CD4-positive, alpha-beta T cell (primary cell): ENCODE results near the gene TMEM132C. TPM values are rescaled to one million over a fixed set of nuclear protein-coding genes. Genes with fewer than 3 reads are reported as not detected.

Source experiments
- ATAC-seq: fragments of 200-7000 bp; cut with Tn5 transposase; one replicate; pipeline ENCODE4 v1.10.0; 2022; ENCODE audit warnings: mild to moderate bottlenecking; ENCODE audit not compliant: poor library complexity
- CTCF ChIA-PET: fragments of 350-600 bp; sonication (Branson Sonifier 250); formaldehyde crosslinking; loops from one replicate; lab custom pipeline; 2021; ENCODE audit warnings: antibody characterized with exemption, inconsistent platforms; lab: Charles Lee
- POLR2A ChIA-PET: fragments of 350-600 bp; sonication (Branson Sonifier 250); formaldehyde crosslinking; loops from one replicate; lab custom pipeline; 2021; ENCODE audit warnings: antibody characterized with exemption, inconsistent platforms; lab: Charles Lee
- DNase-seq, 14 experiments: peaks; one replicate each; pipeline ENCODE4 v3.0.0-alpha.2; 2013 to 2020; ENCODE audit warnings: mixed read lengths in 2 of 14
- H3K27ac ChIP-seq, 2 donors: one replicate each; pipeline versions ENCODE4 v1.5.1 to v1.7.0; 2013; ENCODE audit warnings: low read length in 2 of 2, low read depth in 1 of 2, mild to moderate bottlenecking in 1 of 2
- H3K27me3 ChIP-seq, 2 experiments: 1 replicate in 1 of 2; 2 replicates in 1 of 2; pipeline versions ENCODE4 v1.6.1 to v1.7.0; 2013; ENCODE audit warnings: low read length in 2 of 2, control low read depth in 1 of 2, mild to moderate bottlenecking in 1 of 2, moderate library complexity in 1 of 2; ENCODE audit not compliant: insufficient read depth in 2 of 2, control insufficient read depth in 1 of 2
- H3K36me3 ChIP-seq: one replicate; pipeline ENCODE4 v1.6.1; 2013; ENCODE audit warnings: low read length, control low read depth; ENCODE audit not compliant: insufficient read depth
- H3K4me1 ChIP-seq: one replicate; pipeline ENCODE4 v1.6.1; 2013; ENCODE audit warnings: low read length, control low read depth; ENCODE audit not compliant: insufficient read depth
- H3K4me3 ChIP-seq: one replicate; pipeline ENCODE4 v1.5.1; 2013; ENCODE audit warnings: mild to moderate bottlenecking, low read length, moderate library complexity
- H3K9me3 ChIP-seq, 2 experiments: 1 replicate in 1 of 2; 2 replicates in 1 of 2; pipeline versions ENCODE4 v1.6.1 to v1.7.0; 2013; ENCODE audit warnings: low read length in 2 of 2, mild to moderate bottlenecking in 2 of 2, control low read depth in 1 of 2, moderate library complexity in 1 of 2; ENCODE audit not compliant: control insufficient read depth in 1 of 2, insufficient read depth in 1 of 2
- H3K27ac Mint-ChIP-seq: one replicate; pipeline ENCODE4 v1.8.0; 2020; ENCODE audit warnings: mixed read lengths
- H3K27me3 Mint-ChIP-seq: one replicate; pipeline ENCODE4 v1.8.0; 2021; ENCODE audit warnings: mixed read lengths
- H3K36me3 Mint-ChIP-seq: one replicate; pipeline ENCODE4 v1.8.0; 2021; ENCODE audit warnings: low read depth, mixed read lengths
- H3K4me1 Mint-ChIP-seq: one replicate; pipeline ENCODE4 v1.8.0; 2021; ENCODE audit warnings: low read depth, mixed read lengths
- H3K4me3 Mint-ChIP-seq: one replicate; pipeline ENCODE4 v1.8.0; 2020; ENCODE audit warnings: mild to moderate bottlenecking, mixed read lengths
- H3K9me3 Mint-ChIP-seq: one replicate; pipeline ENCODE4 v1.8.0; 2020; ENCODE audit warnings: mixed read lengths
- CTCF ChIP-seq: fragments of 200-600 bp; IDR thresholded peaks from one replicate; pipeline ENCODE4 v1.8.0; 2022; ENCODE audit warnings: antibody characterized with exemption, mild to moderate bottlenecking
- intact Hi-C, 2 experiments: fragments of 100-400 bp; cut with DNase I in 1 of 2; cut with micrococcal nuclease in 1 of 2; formaldehyde crosslinking; loops; one replicate each; pipeline versions ENCODE4 v1.15.1 to v1.9.0; 2023 to 2025; cut with DNase I, micrococcal nuclease
- total RNA-seq, 174 experiments: library from RNA in 2 of 174; stranded (reverse) in 2 of 174; gene quantifications; one replicate each; pipeline ENCODE4 v1.2.3 and lab custom pipeline; 2021 to 2026

TMEM132C gene
- total RNA-seq, 2 experiments from 2014 or later, result not detected

- CTCF ChIA-PET, result no interaction called here
- H3K27me3 ChIP-seq, result no peaks in the 10 kb centered on the region
- ATAC-seq, result no peak
Observed at GRCh38 chr12:128626808-128627320, 359.9 kb downstream of the TMEM132C start.

GRCh38 chr12:128627659-128628058, 360.7 kb downstream of the TMEM132C start:
- no peaks in the 10 kb centered on the region for H3K4me1 Mint-ChIP-seq
- ChIA-PET CTCF (no interaction called here), POLR2A (no interaction called here)
- intact Hi-C loops, result no loop called here
- Histone ChIP-seq H3K27me3 (no peaks in the 10 kb centered on the region), H3K4me1 (no peaks in the 10 kb centered on the region), H3K27ac (no peak overlapping the region), H3K4me3 (no peak overlapping the region), H3K36me3 (no peaks in the 10 kb centered on the region), H3K9me3 (peaks cover 0 to 23% of the 10 kb centered on the region in 2 experiments)
- H3K36me3 Mint-ChIP-seq, result no peaks in the 10 kb centered on the region
- peaks cover 3% of the 10 kb centered on the region for H3K9me3 Mint-ChIP-seq
- TF ChIP-seq CTCF, result no peak
- ATAC-seq, result no peak
- no peaks in the 10 kb centered on the region for H3K27me3 Mint-ChIP-seq
- H3K27ac Mint-ChIP-seq, result no peak overlapping the region
- H3K4me3 Mint-ChIP-seq, result no peak overlapping the region
- no peak for DNase-seq

More at GRCh38 chr12:128626808-128627320, 359.9 kb downstream of the TMEM132C start:
- POLR2A ChIA-PET, result no interaction called here
- Mint-ChIP-seq H3K27me3 (no peaks in the 10 kb centered on the region), H3K27ac (no peak overlapping the region), H3K4me1 (no peaks in the 10 kb centered on the region), H3K9me3 (peaks cover 3% of the 10 kb centered on the region), H3K36me3 (no peaks in the 10 kb centered on the region), H3K4me3 (no peak overlapping the region)
- intact Hi-C loops, result no loop called here
- Histone ChIP-seq H3K9me3 (peaks cover 0 to 23% of the 10 kb centered on the region in 2 experiments), H3K36me3 (no peaks in the 10 kb centered on the region), H3K27ac (no peak overlapping the region), H3K4me3 (no peak overlapping the region), H3K4me1 (no peaks in the 10 kb centered on the region)
- no peak for TF ChIP-seq CTCF
- no peak for DNase-seq

GRCh38 chr12:128629979-128630378, 363.0 kb downstream of the TMEM132C start:
- Mint-ChIP-seq H3K9me3 (peaks cover 3% of the 10 kb centered on the region), H3K27me3 (no peaks in the 10 kb centered on the region), H3K4me3 (no peak overlapping the region), H3K4me1 (no peaks in the 10 kb centered on the region), H3K27ac (no peak overlapping the region), H3K36me3 (no peaks in the 10 kb centered on the region)
- Histone ChIP-seq H3K27ac (no peak overlapping the region), H3K27me3 (no peaks in the 10 kb centered on the region), H3K4me3 (no peak overlapping the region), H3K9me3 (peaks cover 0 to 26% of the 10 kb centered on the region in 2 experiments), H3K4me1 (no peaks in the 10 kb centered on the region), H3K36me3 (no peaks in the 10 kb centered on the region)
- no peak for TF ChIP-seq CTCF
- CTCF ChIA-PET, result no interaction called here
- intact Hi-C loops, result no loop called here
- DNase-seq, result no peak
- no peak for ATAC-seq
- POLR2A ChIA-PET, result no interaction called here
